ENCODE results near the gene ARHGAP1.
"Not testable (repeated sequence)": the region's sequence is repeated elsewhere in the genome, so short reads cannot be mapped to it uniquely, and the experiment has no call there.

ARHGAP1 gene

GRCh38 chr11:46670521-46670920 is 29.9 kb downstream of the ARHGAP1 start:
- not testable (repeated sequence) for DNase-seq

DNA sequence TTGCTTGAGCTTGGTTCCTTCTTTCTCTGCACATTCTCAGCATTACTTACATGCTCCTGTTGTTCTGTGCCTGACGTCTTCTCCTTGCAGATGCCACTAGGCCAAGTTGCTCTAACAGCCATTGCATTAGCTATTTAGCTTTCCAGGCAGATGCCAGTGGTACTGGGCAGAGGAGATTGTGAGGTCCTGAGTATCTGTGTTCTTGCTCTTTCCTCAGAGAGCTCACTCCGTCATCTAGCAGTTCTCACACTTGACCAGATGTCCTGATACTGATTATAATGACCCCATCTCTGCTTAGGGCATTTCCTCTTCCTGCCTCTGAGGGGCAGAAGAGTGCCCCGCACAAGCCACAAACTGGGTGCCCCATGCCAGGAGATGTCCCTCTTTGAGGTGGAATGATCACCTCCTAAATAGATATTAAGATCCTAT is 30.7 kb downstream of the ARHGAP1 start:
- DNase-seq: peak; percentile 25

DNA sequence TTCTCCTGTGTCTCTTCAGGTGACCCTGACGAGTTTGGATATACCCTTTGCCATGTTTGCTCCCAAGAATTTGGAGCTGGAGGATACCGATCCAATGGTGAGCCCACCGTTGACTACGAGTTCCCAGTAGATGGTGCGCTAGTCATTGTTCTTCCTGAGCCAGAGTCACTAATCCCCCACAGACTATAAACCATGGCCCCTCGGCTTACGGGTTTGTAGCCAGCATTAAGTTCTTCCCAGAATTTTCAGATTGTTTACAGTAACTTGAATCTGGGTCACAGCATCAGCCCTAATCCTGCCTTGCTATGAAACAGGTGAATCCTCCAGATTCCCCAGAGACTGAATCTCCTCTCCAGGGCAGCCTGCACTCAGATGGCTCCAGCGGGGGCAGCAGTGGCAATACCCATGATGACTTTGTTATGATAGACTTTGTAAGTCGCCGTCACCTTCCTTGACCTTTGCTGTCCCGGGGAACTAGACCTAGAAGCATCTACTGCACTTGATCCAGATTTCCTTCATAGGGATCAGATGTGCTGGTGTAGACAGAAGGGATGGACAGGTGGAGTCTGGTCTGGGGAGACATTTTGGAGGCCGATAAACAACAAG is 31.8 kb downstream of the ARHGAP1 start:
- DNase-seq: no peak

DNA sequence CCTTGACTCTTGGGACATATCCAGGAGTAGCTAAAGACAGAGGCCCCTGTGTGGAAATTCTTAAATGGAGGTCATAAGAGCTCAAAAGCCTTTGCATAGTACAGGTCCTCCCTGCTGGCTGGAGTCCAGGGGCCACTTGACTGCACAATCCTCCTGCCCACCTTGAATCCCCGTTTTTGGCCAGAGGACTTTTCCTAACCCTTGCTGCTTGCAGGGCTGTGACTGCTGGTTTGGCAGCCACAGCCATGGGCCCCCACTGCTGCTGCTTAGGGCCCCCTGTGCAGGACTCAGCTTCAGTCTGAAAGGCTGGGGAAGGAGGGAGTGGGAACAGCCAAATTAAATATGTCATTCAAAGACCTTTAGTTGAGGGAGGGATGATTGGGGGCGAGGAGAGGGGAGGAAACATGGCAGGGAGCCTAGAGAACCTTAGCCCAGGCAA is 33.4 kb downstream of the ARHGAP1 start:
- no peak for DNase-seq

DNA sequence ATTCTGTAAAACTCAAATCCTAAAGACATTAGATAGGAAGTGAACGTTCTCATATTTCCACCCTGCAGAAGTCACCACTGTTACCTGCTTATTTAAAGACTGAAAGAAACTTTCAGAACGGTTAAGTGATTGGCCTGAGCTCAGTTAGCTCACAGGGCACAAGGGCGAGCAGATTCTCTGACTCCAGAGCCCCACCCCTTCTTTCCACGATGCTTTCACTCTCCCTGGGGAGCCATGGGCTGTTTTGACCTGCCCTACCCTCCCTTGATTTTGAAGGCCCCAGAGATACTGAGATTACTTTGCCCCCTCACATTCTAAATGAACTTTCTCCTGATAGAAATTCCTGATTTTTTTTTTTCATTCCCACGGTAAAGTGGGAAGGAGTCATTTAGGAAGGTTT is 33.9 kb downstream of the ARHGAP1 start:
- no peak for DNase-seq

DNA sequence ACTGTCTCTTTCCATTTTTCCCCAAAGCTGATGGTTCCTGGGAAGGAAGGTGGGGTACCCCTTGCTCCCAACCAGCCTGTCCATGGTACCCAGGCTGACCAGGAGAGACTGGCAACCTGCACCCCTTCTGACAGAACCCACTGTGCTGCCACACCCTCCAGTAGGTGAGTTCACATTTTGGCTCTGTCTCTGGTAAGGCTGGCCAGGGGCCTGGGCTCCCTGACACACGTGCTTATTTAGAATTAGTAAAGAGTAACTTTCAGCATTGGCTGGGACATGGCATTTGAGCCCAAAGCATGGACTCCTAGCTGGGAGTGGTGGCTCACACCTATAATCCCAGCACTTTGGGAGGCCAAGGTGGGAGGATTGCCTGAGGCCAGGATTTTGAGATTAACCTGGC is 35.1 kb downstream of the ARHGAP1 start:
- no peak for DNase-seq

GRCh38 chr11:46664612-46665011 is 35.8 kb downstream of the ARHGAP1 start:
- no peak for DNase-seq

- DNase-seq: no peak
Measured at GRCh38 chr11:46663277-46663940, 37.0 kb downstream of the ARHGAP1 start.

DNA sequence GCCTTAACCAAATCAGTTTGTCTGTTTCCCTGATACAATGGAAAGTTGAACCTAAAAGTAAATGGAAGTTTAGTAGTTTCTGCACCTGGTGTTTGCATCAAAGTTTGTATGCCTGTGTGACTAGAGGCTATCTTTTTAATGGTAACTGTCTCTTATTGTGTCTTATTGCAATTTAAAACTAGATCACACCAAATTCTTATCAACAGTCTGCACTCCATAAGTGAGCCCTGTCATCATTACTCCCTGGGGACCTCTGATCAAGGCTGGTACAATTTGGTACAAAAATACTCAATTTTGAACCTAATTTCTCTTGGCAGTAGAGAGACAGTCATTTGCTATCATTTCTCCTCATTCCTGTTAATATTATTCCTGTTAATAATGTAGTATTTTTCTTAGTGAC is 38.1 kb downstream of the ARHGAP1 start:
- DNase-seq: no peak

GRCh38 chr11:46661836-46662235 is 38.6 kb downstream of the ARHGAP1 start:
- DNase-seq: no peak

DNA sequence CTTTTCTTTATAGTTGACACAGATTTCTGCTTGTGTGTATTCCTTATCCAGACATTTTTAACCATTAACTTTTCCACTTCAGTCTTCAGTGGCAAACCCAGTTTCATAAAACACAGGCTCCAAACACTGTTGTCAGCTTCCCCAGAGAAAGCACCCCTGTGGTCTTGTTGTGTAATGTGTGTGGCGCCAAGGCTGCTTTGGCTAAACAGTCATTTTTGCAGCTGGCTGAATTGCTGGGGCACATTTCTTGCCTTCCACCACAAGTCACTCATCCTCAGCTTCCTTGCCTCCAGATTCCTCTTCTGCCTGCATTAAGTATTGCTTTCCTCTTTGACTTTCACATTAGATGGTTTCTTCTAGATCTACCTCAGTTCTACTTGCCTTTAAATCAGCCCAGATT is 40.5 kb downstream of the ARHGAP1 start:
- peak; percentile 81 for DNase-seq

GRCh38 chr11:46658259-46658658 is 42.2 kb downstream of the ARHGAP1 start:
- DNase-seq: peak; percentile 11

GRCh38 chr11:46657186-46657585 is 43.2 kb downstream of the ARHGAP1 start:
- no peak for DNase-seq

- DNase-seq: no peak
Measured at GRCh38 chr11:46655631-46656030, 44.8 kb downstream of the ARHGAP1 start.

DNA sequence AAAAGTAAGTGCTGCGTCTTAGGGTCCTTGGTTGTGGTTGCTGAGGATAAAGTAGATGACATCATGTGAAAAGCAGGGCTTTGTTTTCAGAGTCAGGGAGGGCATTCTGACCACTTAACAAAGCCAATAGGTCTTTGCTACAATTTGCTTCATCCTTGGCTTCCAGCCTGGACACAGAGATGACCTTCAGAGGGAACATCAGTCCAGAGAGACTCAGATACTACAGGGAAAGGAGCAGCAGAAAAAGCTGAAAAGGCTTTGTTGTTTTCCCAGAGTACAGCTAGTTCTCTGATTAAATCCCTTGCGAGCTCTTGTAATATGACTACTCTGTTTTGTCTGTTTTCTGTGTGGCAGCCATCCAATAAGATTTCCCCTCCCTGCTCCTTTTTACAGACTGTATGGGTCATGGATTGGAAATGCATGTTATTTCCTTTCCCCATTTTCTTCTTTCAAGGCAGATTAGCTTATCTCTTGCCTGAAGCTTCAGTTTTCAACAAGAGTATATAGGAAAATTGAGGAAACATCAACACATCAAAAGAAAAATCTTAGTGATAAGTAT is 51.2 kb downstream of the ARHGAP1 start:
- no peak for DNase-seq

- DNase-seq: no peak
Measured at GRCh38 chr11:46643986-46644385, 56.4 kb downstream of the ARHGAP1 start.

DNA sequence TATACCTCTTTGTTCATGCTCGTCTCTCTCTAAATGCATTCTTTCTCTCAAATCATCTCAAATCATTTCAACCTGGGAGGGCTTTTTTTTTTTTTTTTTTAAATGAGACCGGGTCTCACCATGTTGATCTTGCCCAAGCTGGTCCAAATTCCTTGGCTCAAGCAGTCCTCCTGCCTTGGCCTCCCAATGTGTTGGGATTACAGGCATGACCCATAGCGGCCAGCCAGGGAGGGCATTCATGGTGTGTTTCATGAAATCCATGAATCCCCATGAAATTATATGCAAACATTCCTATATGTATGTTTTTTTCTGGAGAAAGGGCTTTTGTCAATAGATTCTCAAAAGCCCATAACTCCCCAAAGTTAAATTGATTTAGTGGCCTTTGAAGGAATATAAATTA is 56.9 kb downstream of the ARHGAP1 start:
- DNase-seq: no peak

- peak; percentile 43 for DNase-seq
Measured at GRCh38 chr11:46642627-46643335, 57.6 kb downstream of the ARHGAP1 start.

DNA sequence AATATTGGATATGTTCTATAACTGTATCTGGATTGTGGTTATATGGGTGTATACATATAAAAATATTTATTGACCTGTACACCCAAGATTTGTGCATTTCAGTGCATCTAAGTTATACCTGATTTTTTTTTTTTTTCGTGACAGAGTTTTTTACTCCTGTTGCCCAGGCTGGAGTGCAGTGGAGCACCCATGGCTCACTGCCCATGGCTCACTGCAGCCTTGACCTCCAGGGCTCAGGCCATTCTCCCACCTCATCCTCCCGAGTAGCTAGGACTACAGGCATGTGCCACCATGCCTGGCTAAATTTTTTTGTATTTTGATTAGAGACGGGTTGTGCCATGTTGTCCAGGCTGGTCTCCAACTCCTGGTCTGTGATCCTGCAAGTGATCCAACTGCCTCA is 58.8 kb downstream of the ARHGAP1 start:
- no peak for DNase-seq

DNA sequence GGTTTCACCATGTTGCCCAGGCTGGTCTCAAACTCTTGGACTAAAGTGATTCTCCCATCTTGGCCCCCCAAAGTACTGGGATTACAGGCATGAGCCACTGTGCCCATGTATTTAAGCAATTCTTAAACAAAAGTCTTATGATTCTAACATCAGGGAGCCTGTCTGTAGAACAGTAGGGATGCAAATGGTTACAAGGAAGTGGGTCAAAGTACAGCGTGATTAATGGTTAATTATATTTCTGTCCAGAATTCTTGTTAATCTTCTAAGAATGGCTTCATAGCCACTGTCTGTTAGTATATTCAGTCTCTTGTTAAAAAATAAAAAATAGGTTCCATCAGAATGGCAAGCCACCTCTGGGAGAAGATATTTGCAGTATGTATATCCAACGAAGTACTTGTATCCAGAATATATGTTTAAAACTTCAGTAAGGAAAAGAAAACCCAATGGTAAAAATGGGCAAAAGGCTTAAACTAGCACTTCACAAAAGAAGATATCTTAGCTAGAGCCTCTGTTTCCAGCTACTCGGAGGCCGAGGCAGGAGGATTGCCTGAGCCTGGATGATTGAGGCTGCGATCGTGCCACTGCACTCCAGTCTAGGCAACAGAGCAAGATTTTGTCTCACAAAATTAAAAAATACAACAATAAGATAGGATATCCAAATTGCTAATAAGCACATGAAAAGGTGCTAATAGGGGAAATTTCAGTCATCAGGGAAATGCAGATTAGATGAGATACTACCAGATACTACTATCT is 60.2 kb downstream of the ARHGAP1 start:
- DNase-seq: no peak

- DNase-seq: peak; percentile 64
Measured at GRCh38 chr11:46639197-46639839, 61.1 kb downstream of the ARHGAP1 start.

- DNase-seq: no peak
Measured at GRCh38 chr11:46637546-46637945, 62.9 kb downstream of the ARHGAP1 start.
